ENCODE measurements around the gene AGAP1.

DNA sequence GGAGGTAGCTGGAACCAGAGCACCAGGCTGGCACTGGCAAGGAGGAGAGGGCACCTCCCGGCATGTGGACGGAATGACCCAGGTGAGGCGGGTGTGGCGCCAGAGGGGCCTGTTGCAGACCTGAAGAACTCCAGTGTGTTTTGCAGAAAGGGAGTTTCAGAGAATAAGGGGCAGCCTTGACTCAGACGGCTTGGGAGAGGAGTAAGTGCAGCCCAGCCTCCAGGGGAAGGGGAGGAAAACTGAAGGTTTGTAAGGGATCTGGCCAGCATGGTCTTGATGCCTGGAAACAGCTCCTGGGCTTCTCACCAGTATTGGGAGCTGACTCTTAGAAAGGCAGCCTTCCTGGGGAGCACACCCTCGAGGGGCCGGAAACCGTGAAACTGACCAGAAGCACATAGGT lies 101.1 kb downstream of the AGAP1 start:
- TF ChIP-seq CTCF (IDR thresholded peaks at IDR 0.05 in 8 of 11, conservative IDR thresholded peaks at IDR 0.05 in 3 of 11) (no peak), POLR2AphosphoS5 (IDR thresholded peaks at IDR 0.05) (no peak), POLR2A (IDR thresholded peaks at IDR 0.05) (no peak)

Measured in spleen (tissue), 7 donors.